HTR-8/SVneo (cell line): ENCODE measurements around the gene ZNF775.

ENCODE experiments used
- DNase-seq: peaks from one replicate; pipeline ENCODE4 v3.0.0; 2011; ENCODE audit warnings: low spot score, mixed read lengths; ENCODE audit not compliant: insufficient read length
- FAIRE-seq: peaks from 2 replicates; lab custom pipeline; 2011; peaks lifted over from hg19 to GRCh38; lab: Jason Lieb, UNC

ZNF775 gene

GRCh38 chr7:150368096-150368883 is 10.8 kb upstream of the ZNF775 start, which contains the start of gene REPIN1:
REPIN1 (plus strand) TSS chr7:150368822; CDS start chr7:150369712, 890 bp downstream.
- peak; percentile 69 for DNase-seq
- FAIRE-seq: no peak

DNA sequence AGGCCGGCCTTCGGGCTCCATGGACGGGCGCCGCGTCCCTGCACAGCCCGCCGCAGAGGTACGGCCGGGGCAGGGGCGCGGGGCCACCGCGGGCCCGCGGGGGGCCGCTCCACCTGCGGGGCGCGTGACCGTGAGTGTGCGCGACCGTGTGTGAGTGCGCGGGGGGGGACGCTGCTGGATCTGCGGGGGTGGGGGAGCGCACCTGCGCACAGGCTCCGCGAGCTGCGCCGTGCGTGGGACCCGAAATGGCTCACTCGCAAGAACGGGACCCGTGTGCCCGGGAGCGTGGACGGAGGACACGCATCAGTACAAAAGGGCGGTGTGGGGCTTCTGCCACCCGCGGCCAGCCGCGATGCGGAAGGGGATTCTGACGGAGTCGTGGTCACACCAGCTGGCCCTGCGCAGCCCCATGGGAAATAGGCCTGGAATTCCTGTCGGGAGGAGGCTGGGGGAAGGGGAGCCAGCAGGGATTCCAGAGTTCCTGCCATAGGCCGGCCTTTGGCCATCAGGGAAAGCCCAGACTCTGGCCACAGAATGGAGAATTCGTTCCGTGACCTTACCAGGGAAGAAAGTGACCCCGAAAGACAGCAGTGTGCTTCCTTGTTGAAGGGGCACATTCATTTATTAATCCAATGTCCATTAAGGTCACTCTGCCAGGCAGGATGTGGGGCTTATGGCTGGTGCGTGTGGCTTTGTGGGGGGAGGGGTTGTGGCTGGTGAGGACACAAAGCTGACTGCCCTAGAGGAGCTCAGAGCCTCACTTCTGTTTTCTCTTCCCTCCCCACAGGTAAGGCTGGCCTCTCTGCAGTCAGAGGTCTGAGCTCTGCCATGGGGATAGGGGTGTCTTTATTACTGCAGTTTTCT is 10.0 kb upstream of the ZNF775 start:
- DNase-seq (peak; percentile 61), FAIRE-seq (no peak)

- no peak for FAIRE-seq
These were observed 9.2 kb upstream of the ZNF775 start for GRCh38 chr7:150369748-150370501.

DNA sequence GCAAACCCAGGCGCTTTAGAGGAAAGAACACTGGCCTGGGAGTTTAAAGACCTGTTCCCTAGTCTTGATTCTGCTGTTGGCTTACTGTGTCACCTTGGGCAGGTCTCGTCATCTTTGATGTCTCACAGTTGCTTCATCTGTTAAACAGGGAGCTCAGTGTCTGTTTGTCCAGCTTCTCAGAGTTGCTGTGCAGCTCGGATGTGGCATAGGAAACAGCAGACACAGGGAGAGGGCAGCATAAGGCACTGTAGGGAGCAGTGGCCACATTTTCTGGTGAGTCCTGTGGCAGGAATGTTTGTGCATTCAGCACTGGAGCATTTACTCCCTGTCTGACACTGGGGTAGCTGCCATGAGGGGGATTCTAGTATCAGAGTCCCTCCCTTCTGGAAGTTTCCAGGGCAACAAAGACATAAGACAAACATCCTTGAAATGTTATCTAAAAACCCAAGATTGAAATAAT is 8.5 kb upstream of the ZNF775 start:
- no peak for DNase-seq
- no peak for FAIRE-seq

More at GRCh38 chr7:150369748-150370501, 9.2 kb upstream of the ZNF775 start:
- DNase-seq: no peak

GRCh38 chr7:150371131-150371995 is 7.8 kb upstream of the ZNF775 start:
- DNase-seq: no peak
- FAIRE-seq: no peak

GRCh38 chr7:150371996-150372270 is 7.2 kb upstream of the ZNF775 start:
- DNase-seq (no peak), FAIRE-seq (no peak)

DNA sequence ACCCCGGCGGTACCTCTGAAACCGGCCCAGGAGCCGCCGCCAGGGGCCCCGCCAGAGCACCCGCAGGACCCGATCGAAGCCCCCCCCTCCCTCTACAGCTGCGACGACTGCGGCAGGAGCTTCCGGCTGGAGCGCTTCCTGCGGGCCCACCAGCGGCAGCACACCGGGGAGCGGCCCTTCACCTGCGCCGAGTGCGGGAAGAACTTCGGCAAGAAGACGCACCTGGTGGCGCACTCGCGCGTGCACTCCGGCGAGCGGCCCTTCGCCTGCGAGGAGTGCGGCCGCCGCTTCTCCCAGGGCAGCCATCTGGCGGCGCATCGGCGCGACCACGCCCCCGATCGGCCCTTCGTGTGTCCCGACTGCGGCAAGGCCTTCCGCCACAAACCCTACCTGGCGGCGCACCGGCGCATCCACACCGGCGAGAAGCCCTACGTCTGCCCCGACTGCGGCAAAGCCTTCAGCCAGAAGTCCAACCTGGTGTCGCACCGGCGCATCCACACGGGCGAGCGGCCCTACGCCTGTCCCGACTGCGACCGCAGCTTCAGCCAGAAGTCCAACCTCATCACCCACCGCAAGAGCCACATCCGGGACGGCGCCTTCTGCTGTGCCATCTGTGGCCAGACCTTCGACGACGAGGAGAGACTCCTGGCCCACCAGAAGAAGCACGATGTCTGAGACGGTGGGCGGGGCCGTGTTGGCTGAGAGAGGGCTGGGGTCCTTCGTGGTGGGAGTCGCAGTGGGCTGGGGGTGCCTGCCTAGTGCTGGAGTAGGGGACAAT is 6.7 kb upstream of the ZNF775 start:
- DNase-seq (no peak), FAIRE-seq (no peak)

GRCh38 chr7:150373049-150373801 is 5.9 kb upstream of the ZNF775 start:
- DNase-seq (no peak), FAIRE-seq (no peak)

GRCh38 chr7:150374026-150374425 is 5.1 kb upstream of the ZNF775 start:
- no peak for DNase-seq
- FAIRE-seq: no peak

DNA sequence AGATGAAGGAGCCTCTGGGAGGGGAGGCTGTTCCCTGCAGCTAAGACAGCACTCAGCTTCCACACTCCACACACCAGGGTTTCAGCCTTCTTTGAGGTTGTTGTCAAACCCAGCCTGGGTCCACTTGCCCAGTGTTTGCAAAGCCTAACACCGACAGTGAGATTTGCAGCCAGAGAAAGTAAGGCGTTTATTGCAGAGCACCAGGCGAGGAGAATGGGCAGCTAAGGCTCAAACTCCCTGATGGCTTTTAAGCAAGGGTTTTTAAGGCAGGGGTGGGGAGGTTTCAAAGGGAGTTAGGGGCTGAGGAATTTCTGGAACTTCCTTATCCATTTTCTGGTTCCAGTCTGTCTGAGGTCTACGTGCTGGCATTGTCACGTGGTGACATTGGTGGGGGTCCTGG is 4.7 kb upstream of the ZNF775 start:
- FAIRE-seq: no peak
- DNase-seq: no peak

- FAIRE-seq (no peak), DNase-seq (no peak)
These were observed 3.2 kb upstream of the ZNF775 start for GRCh38 chr7:150375662-150376521.

DNA sequence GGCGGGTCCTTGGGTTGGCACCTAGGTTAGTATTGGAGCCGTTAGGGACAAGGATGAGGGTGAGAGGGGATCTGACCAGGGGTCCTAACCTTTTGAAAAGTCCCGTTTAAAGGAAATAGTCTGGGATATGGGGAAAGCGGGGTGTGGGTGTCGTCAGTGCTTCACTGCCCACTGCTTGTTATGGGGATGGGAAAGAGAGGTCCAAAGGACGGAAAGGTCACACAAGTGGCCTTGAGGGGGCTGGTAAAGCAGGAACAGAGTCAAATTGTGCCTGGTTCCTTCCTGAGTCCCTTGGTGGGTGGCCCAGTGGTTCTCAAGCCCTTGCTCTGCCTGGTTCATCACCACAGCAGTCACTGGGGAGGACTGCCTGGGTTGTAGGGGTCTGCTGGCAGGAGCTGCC is 2.6 kb upstream of the ZNF775 start:
- FAIRE-seq: no peak
- DNase-seq: no peak

GRCh38 chr7:150377196-150377595 is 1.9 kb upstream of the ZNF775 start:
- DNase-seq (no peak), FAIRE-seq (no peak)

DNA sequence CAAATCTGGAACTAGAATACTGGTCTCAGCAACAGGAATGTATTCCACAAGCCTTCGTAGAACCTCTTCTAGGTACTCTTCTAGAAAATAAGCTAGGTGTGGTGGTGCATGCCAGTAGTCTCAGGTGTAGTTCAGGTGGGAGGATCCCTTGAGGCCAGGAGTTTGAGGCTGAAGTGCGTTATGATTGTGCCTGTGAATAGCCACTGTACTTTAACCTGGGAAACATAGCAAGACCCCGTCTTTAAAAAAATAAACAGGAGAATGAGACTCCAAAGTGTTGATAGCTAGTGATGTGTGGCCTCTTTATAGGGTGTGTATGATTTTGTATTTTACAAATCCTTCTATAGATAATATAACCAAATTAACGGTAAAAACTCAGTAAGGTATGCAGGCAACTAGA is 1.5 kb upstream of the ZNF775 start:
- FAIRE-seq (no peak), DNase-seq (no peak)

- FAIRE-seq (no peak), DNase-seq (peak; percentile 62)
These were observed 846 bp upstream of the ZNF775 start for GRCh38 chr7:150378115-150378852.

GRCh38 chr7:150379441-150380379 is 580 bp downstream of the ZNF775 start:
- FAIRE-seq (no peak), DNase-seq (no peak)
